Activated T-helper 2 cell treated with anti-CD3 and anti-CD28 coated beads, Interferon-gamma antibody, Interleukin-2, Interleukin-4, amounts not matched to agents 10 μg/mL and 5 μg/mL and 100 μg/mL, durations not matched to agents 14 hours and 24 hours and 36 hours (primary cell): ENCODE data around the gene RAB24. TPM values are rescaled to one million over a fixed set of nuclear protein-coding genes. Genes with fewer than 3 reads are reported as not detected.
"Not testable (repeated sequence)": the region's sequence is repeated elsewhere in the genome, so short reads cannot be mapped to it uniquely, and the experiment has no call there.

Source experiments
- DNase-seq: peaks from one replicate; pipeline ENCODE4 v3.0.0; 2021; ENCODE audit warnings: low spot score
- H3K27ac Mint-ChIP-seq: one replicate; pipeline ENCODE4 v1.8.0; 2021; ENCODE audit warnings: mixed read lengths
- H3K27me3 Mint-ChIP-seq: one replicate; pipeline ENCODE4 v1.8.0; 2021; ENCODE audit warnings: low read depth, mixed read lengths
- H3K36me3 Mint-ChIP-seq: one replicate; pipeline ENCODE4 v1.8.0; 2021; ENCODE audit warnings: low read depth, mixed read lengths
- H3K4me1 Mint-ChIP-seq: one replicate; pipeline ENCODE4 v1.8.0; 2021; ENCODE audit warnings: low read depth, mixed read lengths
- H3K4me3 Mint-ChIP-seq: one replicate; pipeline ENCODE4 v1.8.0; 2021; ENCODE audit warnings: low read depth, mild to moderate bottlenecking, moderate library complexity, mixed read lengths
- H3K9me3 Mint-ChIP-seq: one replicate; pipeline ENCODE4 v1.8.0; 2021; ENCODE audit warnings: mixed read lengths
- intact Hi-C: fragments of 100-400 bp; cut with micrococcal nuclease; formaldehyde crosslinking; loops from one replicate; pipeline ENCODE4 v1.15.1; 2023
- total RNA-seq: library from RNA; stranded (reverse); gene quantifications from 2 replicates; pipeline ENCODE4 v1.2.3, GENCODE V29; 2022

The RAB24 gene
- total RNA-seq, 1 donor from 2014 or later: 19.0 TPM

- Mint-ChIP-seq H3K9me3 (no peaks in the 10 kb centered on the region), H3K27ac (peak within 1 kb of the TSS; percentile 89), H3K27me3 (no peaks in the 10 kb centered on the region), H3K4me3 (peak within 1 kb of the TSS; percentile 92), H3K36me3 (peaks cover 21% of the 10 kb centered on the region), H3K4me1 (peaks cover 39% of the 10 kb centered on the region)
- DNase-seq: peak; percentile 97
- intact Hi-C loops: loop anchor here (1.0 to 5.0 kb wide), 6 partner anchors 9 to 143 kb away; partner anchors contain the start of genes GRK6, LMAN2, PRELID1 and RAB24
These were observed 8.5 kb upstream of the RAB24 start, which contains the start of gene MXD3 for GRCh38 chr5:177311723-177312648. MXD3 (minus strand) TSS chr5:177311898; CDS start chr5:177311830, 68 bp downstream.

GRCh38 chr5:177311392-177311722 is 7.8 kb upstream of the RAB24 start:
- peaks cover 42% of the 10 kb centered on the region for H3K4me1 Mint-ChIP-seq
- peak overlapping the region; percentile 52 for H3K27ac Mint-ChIP-seq
- intact Hi-C loops: loop anchor here (5.0 kb wide), 1 partner anchor 51 kb away; no protein-coding TSS in a partner anchor
- DNase-seq: no peak
- no peaks in the 10 kb centered on the region for H3K9me3 Mint-ChIP-seq
- no peaks in the 10 kb centered on the region for H3K27me3 Mint-ChIP-seq
- H3K36me3 Mint-ChIP-seq: peaks cover 27% of the 10 kb centered on the region
- peak overlapping the region; percentile 92 for H3K4me3 Mint-ChIP-seq

GRCh38 chr5:177310757-177311391 is 7.4 kb upstream of the RAB24 start:
- no peaks in the 10 kb centered on the region for H3K27me3 Mint-ChIP-seq
- peaks cover 39% of the 10 kb centered on the region for H3K4me1 Mint-ChIP-seq
- intact Hi-C loops: loop anchor here (5.0 kb wide), 1 partner anchor 51 kb away; no protein-coding TSS in a partner anchor
- H3K4me3 Mint-ChIP-seq: peak overlapping the region; percentile 92
- peak overlapping the region; percentile 71 for H3K27ac Mint-ChIP-seq
- no peaks in the 10 kb centered on the region for H3K9me3 Mint-ChIP-seq
- no peak for DNase-seq
- H3K36me3 Mint-ChIP-seq: peaks cover 28% of the 10 kb centered on the region

- no peaks in the 10 kb centered on the region for H3K9me3 Mint-ChIP-seq
- H3K27me3 Mint-ChIP-seq: no peaks in the 10 kb centered on the region
- peaks cover 44% of the 10 kb centered on the region for H3K4me1 Mint-ChIP-seq
- intact Hi-C loops: loop anchor here (5.0 kb wide), 1 partner anchor 52 kb away; no protein-coding TSS in a partner anchor
- DNase-seq: no peak
- no peak overlapping the region for H3K27ac Mint-ChIP-seq
- H3K4me3 Mint-ChIP-seq: peak overlapping the region; percentile 92
- peaks cover 33% of the 10 kb centered on the region for H3K36me3 Mint-ChIP-seq
These were observed 6.8 kb upstream of the RAB24 start for GRCh38 chr5:177310332-177310731.

GRCh38 chr5:177309351-177310191 is 6.1 kb upstream of the RAB24 start:
- peak; percentile 70 for DNase-seq
- intact Hi-C loops: loop anchor here (2.0 to 5.0 kb wide), 3 partner anchors 53 to 197 kb away; no protein-coding TSS in a partner anchor
- Mint-ChIP-seq H3K9me3 (no peaks in the 10 kb centered on the region), H3K27me3 (no peaks in the 10 kb centered on the region), H3K4me1 (peaks cover 49% of the 10 kb centered on the region), H3K36me3 (peaks cover 40% of the 10 kb centered on the region), H3K4me3 (peak overlapping the region; percentile 78), H3K27ac (peak overlapping the region; percentile 59)

- peaks cover 52% of the 10 kb centered on the region for H3K4me1 Mint-ChIP-seq
- H3K9me3 Mint-ChIP-seq: no peaks in the 10 kb centered on the region
- H3K27me3 Mint-ChIP-seq: no peaks in the 10 kb centered on the region
- peaks cover 48% of the 10 kb centered on the region for H3K36me3 Mint-ChIP-seq
- peak overlapping the region; percentile 17 for H3K4me3 Mint-ChIP-seq
- no peak overlapping the region for H3K27ac Mint-ChIP-seq
- intact Hi-C loops: loop anchor here (2.0 kb wide), 2 partner anchors 192 to 196 kb away; no protein-coding TSS in a partner anchor
- DNase-seq: no peak
These were observed 5.2 kb upstream of the RAB24 start for GRCh38 chr5:177308740-177309139.

GRCh38 chr5:177307544-177308363 is 4.2 kb upstream of the RAB24 start:
- H3K4me3 Mint-ChIP-seq: no peak overlapping the region
- no peak for DNase-seq
- peaks cover 45% of the 10 kb centered on the region for H3K4me1 Mint-ChIP-seq
- H3K36me3 Mint-ChIP-seq: peaks cover 48% of the 10 kb centered on the region
- H3K9me3 Mint-ChIP-seq: no peaks in the 10 kb centered on the region
- H3K27me3 Mint-ChIP-seq: no peaks in the 10 kb centered on the region
- H3K27ac Mint-ChIP-seq: no peak overlapping the region
- intact Hi-C loops: loop anchor here (2.0 kb wide), 2 partner anchors 193 to 195 kb away; no protein-coding TSS in a partner anchor

- Mint-ChIP-seq H3K27ac (no peak overlapping the region), H3K36me3 (peaks cover 55% of the 10 kb centered on the region), H3K4me3 (peak overlapping the region; percentile 7), H3K27me3 (no peaks in the 10 kb centered on the region), H3K9me3 (no peaks in the 10 kb centered on the region), H3K4me1 (peaks cover 50% of the 10 kb centered on the region)
- no peak for DNase-seq
- intact Hi-C loops: no loop called here
These were observed 3.4 kb upstream of the RAB24 start for GRCh38 chr5:177306674-177307543.

- Mint-ChIP-seq H3K4me3 (peak overlapping the region; percentile 38), H3K27ac (peak overlapping the region; percentile 33), H3K36me3 (peaks cover 60% of the 10 kb centered on the region), H3K4me1 (peaks cover 55% of the 10 kb centered on the region)
- H3K9me3 Mint-ChIP-seq, DNase-seq, intact Hi-C loops, H3K27me3 Mint-ChIP-seq: not testable (repeated sequence)
These were observed 2.7 kb upstream of the RAB24 start for GRCh38 chr5:177306103-177306640.

- H3K36me3 Mint-ChIP-seq: peaks cover 64% of the 10 kb centered on the region
- H3K4me1 Mint-ChIP-seq: peaks cover 57% of the 10 kb centered on the region
- DNase-seq: no peak
- H3K9me3 Mint-ChIP-seq: no peaks in the 10 kb centered on the region
- H3K27me3 Mint-ChIP-seq: no peaks in the 10 kb centered on the region
- H3K27ac Mint-ChIP-seq: peak overlapping the region; percentile 87
- H3K4me3 Mint-ChIP-seq: peak overlapping the region; percentile 97
- intact Hi-C loops: loop anchor here (5.0 kb wide), 2 partner anchors 172 to 297 kb away; partner anchors contain the start of genes NSD1 and UIMC1
These were observed 1.0 kb upstream of the RAB24 start for GRCh38 chr5:177304392-177305119.
